Retinal pigment epithelial cell (primary cell): ENCODE data around the gene ACOT13.
A peak's percentile ranks its signal among the peaks of the same experiment; 100 is the strongest.
"Not testable (repeated sequence)": the region's sequence is repeated elsewhere in the genome, so short reads cannot be mapped to it uniquely, and the experiment has no call there.

ENCODE experiments used
- DNase-seq: peaks from one replicate; pipeline ENCODE4 v3.0.0-alpha.2; 2010; ENCODE audit warnings: low read depth
- H3K4me3 ChIP-seq: 2 replicates; pipeline ENCODE4 v1.5.1; 2011; ENCODE audit warnings: mild to moderate bottlenecking, low read length, control low read depth, moderate library complexity
- TF ChIP-seq, protein P1 (sequence below): conservative IDR thresholded peaks from 2 replicates; pipeline ENCODE4 v1.5.1; 2011; ENCODE audit warnings: low read depth, low read length, control low read depth, inconsistent platforms

Gene ACOT13

DNA sequence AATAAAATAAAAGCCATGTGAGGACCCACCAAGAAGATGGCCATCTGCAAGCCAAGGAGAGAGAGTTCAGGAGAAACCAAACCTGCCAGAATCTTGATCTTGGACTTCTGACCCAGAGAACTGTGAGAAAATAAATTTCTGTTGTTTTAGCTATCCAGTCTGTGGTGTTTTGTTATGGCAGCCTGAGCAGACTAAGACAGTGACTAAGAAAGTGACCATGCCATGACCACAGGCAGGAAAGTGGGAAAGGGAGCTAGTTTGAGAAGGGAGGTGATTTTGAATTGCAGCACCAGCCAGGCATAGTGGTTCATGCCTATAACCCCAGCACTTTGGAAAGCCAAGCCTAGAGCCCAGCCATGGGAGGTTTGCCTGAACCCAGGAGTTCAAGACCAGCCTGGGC, 74.0 kb downstream of the ACOT13 start:
- TF ChIP-seq, protein P1, sequence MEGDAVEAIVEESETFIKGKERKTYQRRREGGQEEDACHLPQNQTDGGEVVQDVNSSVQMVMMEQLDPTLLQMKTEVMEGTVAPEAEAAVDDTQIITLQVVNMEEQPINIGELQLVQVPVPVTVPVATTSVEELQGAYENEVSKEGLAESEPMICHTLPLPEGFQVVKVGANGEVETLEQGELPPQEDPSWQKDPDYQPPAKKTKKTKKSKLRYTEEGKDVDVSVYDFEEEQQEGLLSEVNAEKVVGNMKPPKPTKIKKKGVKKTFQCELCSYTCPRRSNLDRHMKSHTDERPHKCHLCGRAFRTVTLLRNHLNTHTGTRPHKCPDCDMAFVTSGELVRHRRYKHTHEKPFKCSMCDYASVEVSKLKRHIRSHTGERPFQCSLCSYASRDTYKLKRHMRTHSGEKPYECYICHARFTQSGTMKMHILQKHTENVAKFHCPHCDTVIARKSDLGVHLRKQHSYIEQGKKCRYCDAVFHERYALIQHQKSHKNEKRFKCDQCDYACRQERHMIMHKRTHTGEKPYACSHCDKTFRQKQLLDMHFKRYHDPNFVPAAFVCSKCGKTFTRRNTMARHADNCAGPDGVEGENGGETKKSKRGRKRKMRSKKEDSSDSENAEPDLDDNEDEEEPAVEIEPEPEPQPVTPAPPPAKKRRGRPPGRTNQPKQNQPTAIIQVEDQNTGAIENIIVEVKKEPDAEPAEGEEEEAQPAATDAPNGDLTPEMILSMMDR, result no peak
- DNase-seq, result no peak
- H3K4me3 ChIP-seq, result no peak overlapping the region

DNA sequence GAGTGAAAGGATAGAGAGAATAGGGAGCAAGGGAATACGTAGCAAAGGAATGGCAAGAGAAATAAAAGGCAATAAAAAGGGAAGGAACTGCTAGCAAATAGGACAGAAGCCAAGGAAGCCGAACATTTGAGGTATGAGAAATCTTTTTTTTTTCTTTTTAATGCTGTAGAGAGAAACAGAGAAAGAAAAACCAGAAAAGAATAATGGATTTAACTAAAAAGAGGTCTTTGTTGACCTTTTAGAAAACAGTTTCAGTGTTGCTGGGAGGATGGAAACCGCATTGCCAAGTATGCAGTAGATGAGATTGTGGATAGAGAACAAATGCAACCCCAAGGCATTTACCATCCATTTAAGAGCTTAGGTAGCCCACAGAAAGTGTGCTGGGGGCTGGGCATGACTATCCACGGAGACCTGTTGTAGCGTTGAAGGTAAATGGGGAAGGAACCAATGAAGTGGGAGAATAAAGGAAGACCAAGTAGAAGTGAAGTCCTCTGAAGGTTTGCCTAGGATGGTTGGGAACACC, 75.4 kb downstream of the ACOT13 start:
- DNase-seq, result no peak
- TF ChIP-seq, protein P1, result no peak
- H3K4me3 ChIP-seq, result no peak overlapping the region

DNA sequence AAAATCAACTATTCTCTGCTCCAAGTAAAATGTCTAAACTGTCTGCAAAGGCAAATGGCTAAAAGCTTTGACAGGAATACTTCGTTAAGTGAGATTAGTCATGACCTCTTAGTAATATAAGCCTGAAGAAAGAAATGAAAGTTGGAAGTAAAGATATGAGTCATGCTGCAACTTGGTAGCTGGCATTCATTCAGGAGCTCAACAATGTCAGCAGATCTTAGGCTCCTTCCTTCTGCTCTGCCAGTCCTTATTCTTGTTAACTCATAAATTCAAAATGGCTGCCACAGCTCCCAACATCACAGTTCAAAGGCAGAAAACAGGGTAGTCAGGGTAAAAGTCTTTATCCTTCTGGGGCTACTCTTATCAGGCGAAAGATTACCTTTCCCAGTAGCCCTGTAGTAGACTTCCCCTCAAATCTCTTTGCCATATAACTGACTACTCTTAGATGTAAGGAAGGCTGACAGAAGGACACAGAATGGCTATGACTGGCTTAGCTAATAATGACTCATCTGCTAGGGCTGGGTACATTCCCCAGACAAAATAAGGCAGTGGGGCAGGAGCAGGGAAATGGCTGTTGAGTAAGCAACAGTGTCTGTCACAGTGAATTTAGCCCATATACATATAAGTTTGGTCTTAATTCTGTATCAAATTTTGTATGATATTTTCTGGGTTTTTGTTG, 76.5 kb downstream of the ACOT13 start:
- peak; percentile 97 for DNase-seq

DNA sequence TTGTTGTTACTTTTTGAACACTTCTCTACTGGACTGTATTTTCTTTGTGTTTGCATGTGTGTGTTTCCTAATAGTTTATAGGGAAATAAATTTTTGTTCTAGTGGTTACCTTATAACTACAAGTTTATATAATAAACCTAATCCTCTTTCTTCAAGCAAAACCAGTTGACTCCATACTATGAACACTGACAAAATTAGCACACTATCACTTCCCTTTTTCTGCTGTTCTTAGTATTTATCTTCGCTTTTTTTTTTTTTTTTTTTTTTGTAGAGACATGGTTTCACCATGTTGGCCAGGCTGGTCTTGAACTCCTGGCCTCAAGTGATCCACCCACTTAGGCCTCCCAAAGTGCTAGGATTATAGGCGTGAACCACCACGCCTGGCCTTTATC, 77.1 kb downstream of the ACOT13 start:
- H3K4me3 ChIP-seq, result no peak overlapping the region
- no peak for DNase-seq
- TF ChIP-seq, protein P1, result no peak

More for the DNA sequence above, 76.5 kb downstream of the ACOT13 start:
- H3K4me3 ChIP-seq, result peak overlapping the region; percentile 15
- TF ChIP-seq, protein P1, result no peak

DNA sequence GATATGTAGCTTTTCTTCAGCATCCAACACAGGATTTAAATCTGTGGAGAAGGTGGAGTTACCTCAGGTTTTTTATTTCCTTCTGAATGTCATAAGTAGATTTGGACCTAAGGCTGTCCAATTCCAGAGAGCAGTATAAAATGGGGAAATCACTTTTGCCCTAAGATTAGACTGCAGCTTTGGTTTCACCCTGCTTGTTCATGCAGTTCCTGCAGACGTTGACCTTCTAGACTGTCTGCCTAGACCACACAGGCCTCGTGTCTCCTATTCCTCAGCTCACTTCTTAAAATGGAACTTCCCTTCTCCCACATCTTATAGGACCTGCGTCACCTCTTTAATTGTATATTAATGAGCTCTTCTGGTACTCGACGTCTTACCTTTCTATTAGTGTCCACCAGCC, 78.0 kb downstream of the ACOT13 start:
- TF ChIP-seq, protein P1, result no peak
- DNase-seq, result no peak
- H3K4me3 ChIP-seq, result no peak overlapping the region

DNA sequence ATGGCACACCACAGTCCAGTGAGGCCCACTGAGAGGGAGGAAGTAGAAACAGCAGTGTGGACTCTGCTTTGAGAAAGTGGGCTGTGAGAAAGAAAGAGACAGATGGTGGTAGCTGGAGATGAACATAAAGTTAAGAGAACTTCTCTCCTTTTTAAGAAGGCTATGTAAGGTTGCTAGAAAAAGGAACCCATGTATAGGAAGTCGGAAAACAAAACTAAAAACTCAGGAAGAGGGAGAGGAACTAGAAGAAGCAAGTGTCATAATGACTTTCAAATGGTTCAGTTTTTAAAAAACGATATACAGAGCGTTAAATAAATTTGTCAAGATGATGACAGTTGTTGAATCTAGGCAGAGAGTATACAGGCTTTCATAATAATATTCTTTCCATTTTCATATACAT, 82.4 kb downstream of the ACOT13 start:
- H3K4me3 ChIP-seq, result no peak overlapping the region
- DNase-seq, result no peak
- TF ChIP-seq, protein P1, result no peak

DNA sequence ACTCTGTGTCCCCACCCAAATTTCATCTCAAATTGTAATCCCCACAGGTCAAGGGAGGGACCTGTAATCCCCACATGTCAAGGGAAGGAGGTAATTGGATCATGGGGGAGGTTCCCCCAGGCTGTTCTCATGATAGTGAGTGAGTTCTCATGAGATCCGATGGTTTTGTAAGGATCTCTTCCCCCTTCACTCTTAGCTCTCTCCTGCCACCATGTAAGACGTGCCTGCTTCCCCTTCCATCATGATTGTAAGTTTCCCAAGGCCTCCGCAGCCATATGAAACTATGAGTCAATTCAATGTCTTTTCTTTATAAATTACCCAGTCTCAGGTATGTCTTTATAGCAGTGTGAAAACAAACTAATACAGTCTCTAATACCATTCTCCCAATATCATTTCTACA, 84.0 kb downstream of the ACOT13 start:
- not testable (repeated sequence) for H3K4me3 ChIP-seq, DNase-seq

DNA sequence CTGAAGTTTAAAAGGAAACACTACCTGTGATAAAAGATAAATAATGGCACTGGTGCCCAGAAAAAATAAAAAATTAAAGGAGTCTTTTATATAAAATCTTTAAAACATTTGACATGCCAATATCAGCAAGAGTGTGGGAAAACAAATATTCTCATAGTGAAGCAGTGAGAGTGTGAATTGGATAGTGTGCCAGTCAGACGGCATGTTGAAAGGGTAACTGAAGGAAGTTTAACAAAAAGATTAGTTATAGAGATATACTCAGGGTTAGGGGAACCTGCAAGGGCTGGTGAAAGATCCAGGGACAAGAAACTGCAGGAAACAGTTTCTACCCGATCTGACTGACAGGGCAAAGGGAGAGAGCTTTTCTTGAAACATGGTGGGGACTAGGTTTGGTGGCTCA, 85.6 kb downstream of the ACOT13 start:
- no peak overlapping the region for H3K4me3 ChIP-seq
- TF ChIP-seq, protein P1, result no peak
- DNase-seq, result no peak
